HG02763 (cell line): ENCODE results near the gene FCHO1.
"Not testable (repeated sequence)": the region's sequence is repeated elsewhere in the genome, so short reads cannot be mapped to it uniquely, and the experiment has no call there.

ENCODE experiments used
- ATAC-seq: cut with Tn5 transposase; IDR thresholded peaks from one replicate; pipeline ENCODE4 v1.9.1; 2021; ENCODE audit warnings: mild to moderate bottlenecking, moderate library complexity; ENCODE audit not compliant: unreplicated experiment

Gene FCHO1

GRCh38 chr19:17790059-17790780 is 38.9 kb downstream of the FCHO1 start:
- ATAC-seq, result no peak

- ATAC-seq, result no peak
Observed at GRCh38 chr19:17794412-17794730, 43.1 kb downstream of the FCHO1 start.

- ATAC-seq, result no peak
Observed at GRCh38 chr19:17794731-17795494, 43.6 kb downstream of the FCHO1 start, which contains the start of gene B3GNT3. Gene B3GNT3 (plus strand): TSS chr19:17795138. CDS start chr19:17807808, 12,670 bp downstream.

- no peak for ATAC-seq
Observed at GRCh38 chr19:17795495-17795856, 44.2 kb downstream of the FCHO1 start.

- ATAC-seq, result no peak
Observed at GRCh38 chr19:17796013-17796837, 44.9 kb downstream of the FCHO1 start.

- no peak for ATAC-seq
Observed at GRCh38 chr19:17796838-17797423, 45.7 kb downstream of the FCHO1 start.

GRCh38 chr19:17797424-17798201 is 46.3 kb downstream of the FCHO1 start:
- no peak for ATAC-seq

GRCh38 chr19:17798599-17798998 is 47.3 kb downstream of the FCHO1 start:
- not testable (repeated sequence) for ATAC-seq

- no peak for ATAC-seq
Observed at GRCh38 chr19:17802137-17802858, 51.0 kb downstream of the FCHO1 start.

- no peak for ATAC-seq
Observed at GRCh38 chr19:17803264-17803896, 52.1 kb downstream of the FCHO1 start.

- ATAC-seq, result no peak
Observed at GRCh38 chr19:17805427-17805826, 54.1 kb downstream of the FCHO1 start.

- ATAC-seq, result no peak
Observed at GRCh38 chr19:17806945-17807344, 55.7 kb downstream of the FCHO1 start.

GRCh38 chr19:17807731-17808316 is 56.5 kb downstream of the FCHO1 start:
- no peak for ATAC-seq

- no peak for ATAC-seq
Observed at GRCh38 chr19:17811103-17811502, 59.8 kb downstream of the FCHO1 start.

GRCh38 chr19:17811681-17812080 is 60.4 kb downstream of the FCHO1 start:
- ATAC-seq, result no peak

- ATAC-seq, result no peak
Observed at GRCh38 chr19:17812099-17812498, 60.8 kb downstream of the FCHO1 start.

GRCh38 chr19:17817668-17818363 is 66.5 kb downstream of the FCHO1 start:
- no peak for ATAC-seq

- ATAC-seq, result no peak
Observed at GRCh38 chr19:17821190-17821589, 69.9 kb downstream of the FCHO1 start, which contains the start of gene INSL3. Gene INSL3 (minus strand): TSS chr19:17821519. CDS start chr19:17821506, 13 bp downstream.
